SKM-1 treated with dmso at 0.1 percent for 144 hours (cell line): ENCODE results near the gene ACAD11.
"Not testable (repeated sequence)": the region's sequence is repeated elsewhere in the genome, so short reads cannot be mapped to it uniquely, and the experiment has no call there.

Experiments used
- DNase-seq: peaks from one replicate; lab custom pipeline; 2025; ENCODE audit not compliant: unreplicated experiment; lab: John Stamatoyannopoulos, UW

ACAD11 gene

DNA sequence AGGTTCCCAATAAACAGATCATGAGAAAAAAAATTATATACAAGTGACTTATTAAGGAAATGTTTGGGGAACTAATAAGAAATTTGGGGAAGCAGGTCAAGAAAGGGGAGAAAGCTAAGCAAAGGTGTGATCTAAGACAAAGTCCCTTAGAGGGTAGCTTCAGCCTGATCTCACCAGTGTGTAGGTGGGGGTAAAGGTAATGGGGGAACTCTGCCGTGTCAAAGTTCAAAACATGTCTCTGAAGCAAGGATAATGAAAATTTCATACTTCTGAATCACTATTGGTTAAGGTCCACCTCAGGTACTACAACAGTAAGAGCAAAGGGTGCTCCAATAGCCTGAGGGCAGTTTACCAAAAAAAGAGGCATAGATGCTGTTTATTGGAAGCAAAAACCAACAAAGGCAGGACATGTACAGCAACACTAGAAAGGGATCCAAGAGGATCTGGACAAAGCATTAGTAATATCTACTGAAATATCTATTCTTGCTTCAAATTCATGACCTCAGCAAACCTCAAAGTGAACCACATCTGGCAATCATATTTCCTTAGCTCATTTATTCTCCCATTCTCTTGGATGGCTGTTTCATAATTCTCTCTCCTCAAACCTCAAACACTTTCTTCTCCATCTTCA lies 6.9 kb downstream of the ACAD11 start:
- DNase-seq, result no peak

DNA sequence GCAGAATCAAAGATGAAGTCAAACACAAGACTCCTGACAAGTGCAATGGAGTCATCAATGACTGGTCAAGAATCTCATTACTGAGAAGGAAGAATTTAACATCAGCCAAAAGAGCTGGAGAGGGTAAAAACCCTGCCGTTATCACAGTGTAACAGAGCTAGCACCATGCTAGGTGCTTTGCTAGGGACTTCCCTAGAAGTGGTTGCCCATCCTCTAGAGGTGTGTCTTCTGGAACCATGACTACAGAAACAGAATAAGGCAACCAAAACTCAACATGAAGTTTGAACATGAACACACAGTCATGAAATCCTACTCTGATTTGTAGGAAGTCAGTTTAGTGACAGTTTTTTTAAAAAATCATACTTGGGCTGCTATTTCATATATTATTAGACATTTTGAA lies 9.5 kb downstream of the ACAD11 start:
- DNase-seq, result no peak

DNA sequence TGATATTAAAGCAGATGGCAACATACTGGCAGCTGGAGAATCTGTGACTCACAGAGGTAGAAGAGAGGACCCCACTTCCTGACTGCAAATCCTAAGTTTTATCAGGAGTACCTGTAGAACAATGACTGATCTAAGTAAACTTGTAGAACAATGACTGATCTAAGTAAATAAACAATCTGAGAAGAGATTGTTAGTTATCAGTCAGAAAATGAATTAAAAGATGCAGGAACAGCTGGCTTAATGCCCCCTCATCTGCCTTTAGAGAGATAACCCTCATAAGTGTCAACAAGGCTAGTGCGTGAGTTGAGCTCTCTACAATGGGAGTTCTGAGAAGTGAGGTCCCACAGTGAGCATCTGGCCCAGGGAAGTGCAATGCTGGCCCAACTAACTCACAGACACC lies 14.6 kb downstream of the ACAD11 start:
- DNase-seq, result no peak

DNA sequence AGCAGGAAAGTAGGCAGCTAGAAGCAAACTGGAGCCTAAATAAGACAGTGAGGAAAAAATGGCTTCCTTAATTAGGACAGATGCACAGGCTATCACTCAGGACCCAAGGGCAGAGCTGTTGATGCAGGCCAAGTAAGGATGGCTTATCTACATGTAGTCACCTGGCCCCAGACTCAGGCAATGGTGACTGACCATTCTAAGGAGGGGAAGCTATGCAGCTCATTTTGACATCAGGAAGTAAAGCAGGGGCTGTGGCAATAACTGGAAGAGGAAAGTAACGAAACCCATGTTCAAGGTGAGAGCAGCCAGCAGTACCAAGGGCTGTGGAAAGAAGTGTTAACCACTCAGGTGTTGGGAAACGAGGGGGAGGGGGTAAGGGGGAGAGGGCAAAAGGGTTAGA lies 16.2 kb downstream of the ACAD11 start:
- DNase-seq, result peak; percentile 40

DNA sequence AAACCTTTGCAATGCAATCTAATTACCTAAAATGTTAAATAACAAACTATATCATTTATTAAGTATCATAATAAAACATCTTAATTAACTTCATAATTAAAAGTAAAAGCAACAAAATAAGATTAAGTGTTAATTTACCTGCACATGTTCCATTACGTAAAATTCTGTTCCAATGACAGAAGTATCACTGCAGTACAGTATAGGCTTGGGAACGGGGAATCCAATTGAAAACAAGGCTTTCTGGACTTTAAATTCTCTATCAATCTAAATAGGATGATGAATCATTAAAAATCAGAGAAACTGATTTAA lies 17.1 kb downstream of the ACAD11 start:
- DNase-seq, result no peak

DNA sequence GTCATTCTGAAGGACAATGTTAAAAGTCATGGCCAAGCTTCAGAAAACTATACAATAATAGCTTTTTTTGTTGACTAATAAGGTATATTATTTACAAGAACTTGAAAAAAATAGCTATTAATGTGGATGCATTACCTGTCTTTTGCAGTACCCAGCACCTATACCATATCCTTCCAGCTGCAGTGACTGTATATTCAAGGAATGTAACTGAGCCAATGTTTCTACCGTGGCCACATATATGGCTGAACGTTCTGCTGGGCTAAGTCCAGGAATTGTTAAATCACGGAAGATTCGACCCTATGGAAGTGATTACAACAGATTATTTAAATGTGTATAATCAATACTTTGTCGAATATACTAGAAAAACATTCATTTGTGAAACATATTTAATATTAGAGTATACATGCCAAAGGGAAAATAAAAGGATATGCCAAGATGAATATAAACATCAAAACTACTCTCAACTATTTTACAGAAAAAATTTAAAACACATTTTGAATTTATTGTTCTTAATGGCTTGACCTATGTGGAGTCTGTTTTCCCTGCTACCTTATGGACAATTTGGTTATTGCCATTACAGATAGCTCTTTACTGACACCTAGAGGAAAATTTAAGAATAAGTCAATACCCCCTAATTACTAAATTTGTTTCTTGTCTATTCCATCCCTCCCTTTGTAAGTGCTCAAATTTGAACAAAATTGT lies 17.6 kb downstream of the ACAD11 start:
- DNase-seq, result peak; percentile 69

- DNase-seq, result not testable (repeated sequence)
These were observed 18.2 kb downstream of the ACAD11 start for GRCh38 chr3:132641427-132641826.

DNA sequence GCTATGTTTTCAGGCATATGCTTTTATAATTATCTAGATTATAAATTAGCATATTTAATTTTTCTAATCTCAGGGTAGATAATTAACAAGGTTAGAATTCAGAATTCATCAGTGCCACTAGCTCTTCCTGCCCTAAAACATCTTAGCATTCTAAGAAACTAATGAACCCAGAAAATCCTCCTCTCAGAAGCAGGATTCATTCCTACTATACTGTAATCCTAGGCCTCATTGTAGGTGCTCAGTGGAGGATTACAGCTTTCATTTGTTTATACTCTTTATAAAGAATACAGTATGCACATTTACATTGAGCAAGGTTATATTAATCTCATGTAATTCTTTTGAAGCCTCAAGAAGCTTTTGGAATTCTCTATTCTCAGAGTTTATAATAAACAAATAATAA lies 20.9 kb downstream of the ACAD11 start:
- no peak for DNase-seq

DNA sequence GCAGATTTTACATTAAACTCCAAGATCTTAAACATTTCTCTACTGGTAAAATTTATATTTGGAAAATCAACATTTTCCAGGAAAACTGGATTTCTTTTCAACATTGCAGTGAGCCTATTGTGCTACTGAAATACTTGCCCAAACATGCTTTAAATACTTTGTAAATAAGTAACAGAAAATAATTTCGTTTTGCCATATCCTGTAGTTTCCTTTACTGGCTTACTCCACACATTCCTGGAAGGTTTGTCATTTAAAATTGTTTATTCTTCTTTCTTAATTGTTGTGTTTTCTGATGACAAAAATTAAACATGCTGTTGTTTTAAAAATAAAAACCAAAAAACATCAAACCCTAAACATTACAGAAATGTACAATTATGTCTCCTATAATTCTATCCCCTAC lies 22.0 kb downstream of the ACAD11 start:
- no peak for DNase-seq

DNA sequence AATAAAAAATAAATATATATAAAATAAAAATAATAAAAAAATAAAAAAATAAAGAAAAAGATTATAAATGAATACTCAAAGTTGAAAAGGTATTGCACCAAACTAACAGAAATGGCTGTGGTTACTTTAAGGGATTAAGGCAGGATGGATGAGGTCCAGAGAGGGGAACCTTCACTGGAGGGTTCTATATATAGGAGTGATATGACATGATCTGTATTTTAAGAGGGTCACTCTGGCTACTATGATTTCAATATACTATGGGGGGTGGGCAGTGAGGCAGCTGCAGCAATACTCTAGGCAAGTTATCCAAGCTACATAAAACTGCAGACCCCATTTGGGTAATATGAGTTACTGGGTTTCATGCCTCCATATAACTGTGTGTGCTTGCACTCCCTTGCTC lies 24.6 kb downstream of the ACAD11 start:
- DNase-seq, result no peak

GRCh38 chr3:132630612-132631011 lies 29.0 kb downstream of the ACAD11 start:
- DNase-seq, result no peak

GRCh38 chr3:132629928-132630327 lies 29.7 kb downstream of the ACAD11 start:
- no peak for DNase-seq

GRCh38 chr3:132628157-132628556 lies 31.5 kb downstream of the ACAD11 start:
- no peak for DNase-seq

DNA sequence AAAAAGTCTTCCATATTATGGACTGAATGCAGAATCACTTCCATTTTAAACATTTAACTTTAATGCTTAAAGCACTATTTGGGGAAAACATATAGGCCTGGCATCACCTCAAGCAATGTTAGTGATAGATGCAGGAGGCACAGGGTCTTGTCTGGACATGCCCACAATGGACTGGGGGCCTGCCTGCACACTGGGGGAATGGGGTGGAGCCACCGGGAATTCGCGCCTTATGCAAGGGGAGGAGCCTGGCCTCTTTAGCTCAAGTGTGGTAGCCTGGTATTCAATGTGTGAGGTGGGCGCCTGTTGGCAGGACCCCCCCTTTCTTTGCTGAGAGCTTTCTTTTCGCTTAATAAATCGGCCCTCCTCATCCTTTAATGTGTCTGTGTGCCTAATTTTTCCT lies 32.7 kb downstream of the ACAD11 start:
- DNase-seq, result no peak

GRCh38 chr3:132625613-132626012 lies 34.0 kb downstream of the ACAD11 start:
- DNase-seq, result no peak

DNA sequence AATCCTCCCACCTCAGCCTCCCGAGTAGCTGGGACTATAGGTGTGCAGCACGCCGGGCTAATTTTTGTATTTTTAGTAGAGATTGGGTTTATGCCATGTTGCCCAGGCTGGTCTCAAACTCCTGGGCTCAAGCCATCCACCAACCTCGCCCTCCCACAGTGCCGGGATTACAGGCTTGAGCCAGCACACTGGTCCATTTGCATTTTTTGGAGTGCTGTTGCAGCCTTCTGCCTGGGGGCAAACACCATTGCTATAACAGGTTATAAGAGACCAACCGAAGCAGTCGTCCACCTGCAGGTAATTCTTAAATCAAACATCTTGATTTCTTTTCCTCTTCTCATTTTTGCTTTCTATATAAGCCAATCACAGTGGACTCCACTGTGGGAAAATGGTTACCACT lies 34.8 kb downstream of the ACAD11 start:
- no peak for DNase-seq

- DNase-seq, result no peak
These were observed 36.0 kb downstream of the ACAD11 start for GRCh38 chr3:132623646-132624045.

DNA sequence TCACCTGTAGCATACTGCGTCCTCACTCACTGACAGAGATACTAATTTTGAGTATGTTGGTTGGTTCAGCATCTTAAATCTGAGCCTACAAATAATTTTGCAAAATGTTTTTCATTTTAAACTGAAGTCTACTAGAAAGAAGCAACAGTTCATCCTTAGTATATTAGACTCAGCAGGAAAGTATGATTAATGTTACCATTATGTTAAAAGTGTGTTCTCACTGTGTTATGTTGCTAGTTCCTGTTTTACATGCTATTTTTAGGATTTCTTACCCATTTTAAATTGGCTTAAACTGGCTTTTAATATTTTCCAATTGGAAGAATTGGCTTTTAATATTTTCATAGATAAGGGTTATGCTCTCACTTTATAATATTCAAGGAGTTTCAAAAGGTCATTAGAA lies 36.8 kb downstream of the ACAD11 start:
- DNase-seq, result no peak

DNA sequence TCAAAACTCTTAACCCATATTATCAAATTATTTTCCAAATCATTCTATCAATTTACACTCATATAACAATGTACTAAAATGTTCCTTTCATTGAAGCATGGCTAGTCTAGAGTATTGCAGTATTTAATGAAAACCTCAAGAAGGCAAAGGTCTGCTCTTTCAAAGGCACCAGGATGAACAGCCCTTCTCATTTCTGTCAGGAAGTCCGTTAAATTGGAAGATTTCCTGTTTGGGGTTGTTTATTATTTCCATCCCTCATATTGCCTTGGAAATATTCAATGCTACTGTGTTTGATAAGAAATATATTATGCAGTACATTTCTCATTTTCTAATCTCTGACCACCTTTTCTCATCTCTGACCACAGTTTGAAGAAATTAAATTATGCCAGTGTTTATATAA lies 37.5 kb downstream of the ACAD11 start:
- no peak for DNase-seq

- DNase-seq, result no peak
These were observed 42.8 kb downstream of the ACAD11 start for GRCh38 chr3:132616780-132617179.

- no peak for DNase-seq
These were observed 43.7 kb downstream of the ACAD11 start for GRCh38 chr3:132615881-132616280.

GRCh38 chr3:132615301-132615700 lies 44.3 kb downstream of the ACAD11 start:
- not testable (repeated sequence) for DNase-seq

DNA sequence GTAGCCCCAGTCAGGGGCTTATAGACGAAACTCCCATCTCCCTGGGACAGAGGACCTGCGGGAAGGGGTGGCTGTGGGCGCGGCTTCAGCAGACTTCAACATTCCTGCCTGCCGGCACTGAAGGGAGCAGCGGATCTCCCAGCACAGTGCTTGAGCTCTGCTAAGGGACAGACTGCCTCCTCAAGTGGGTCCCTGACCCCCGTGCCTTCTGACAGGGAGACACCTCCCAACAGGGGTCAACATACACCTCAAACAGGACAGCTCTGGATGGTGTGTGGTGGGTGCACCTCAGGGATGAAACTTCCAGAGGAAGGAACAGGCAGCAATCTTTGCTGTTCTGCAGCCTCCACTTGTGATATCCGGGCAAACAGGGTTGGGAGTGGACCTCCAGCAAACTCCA lies 53.0 kb downstream of the ACAD11 start:
- DNase-seq, result not testable (repeated sequence)
